ENCODE measurements around the gene RELL1. TPM values are rescaled to one million over a fixed set of nuclear protein-coding genes. Genes with fewer than 3 reads are reported as not detected.

The RELL1 gene
- polyA plus RNA-seq, 4 donors = 0.89 to 23.1 (median 4.2) TPM

GRCh38 chr4:37656649-37657048, 29.5 kb downstream of the RELL1 start:
- no peak overlapping the region for H3K27ac ChIP-seq (ENCODE audit: low read depth in 1 of 3, low read length in 2 of 3)
- peaks cover 0 to 5% (median 3%) of the 10 kb centered on the region in 3 donors for H3K36me3 ChIP-seq (ENCODE audit: control insufficient read depth in 3 of 3, insufficient read depth in 2 of 3, low read depth in 1 of 3, low read length in 3 of 3)
- 93 to 99% (median 99%) methylated on average over 4 of the region's 4 CpGs for WGBS, 3 donors
- H3K4me3 ChIP-seq (ENCODE audit: low read depth in 1 of 3, low read length in 3 of 3) = no peak overlapping the region
- peaks cover 0 to 4% (median 3%) of the 10 kb centered on the region in 3 donors for H3K4me1 ChIP-seq (ENCODE audit: control insufficient read depth in 3 of 3, insufficient read depth in 2 of 3, low read depth in 1 of 3, low read length in 2 of 3)
- H3K9me3 ChIP-seq (ENCODE audit: control insufficient read depth in 2 of 2, insufficient read depth in 1 of 2, low read depth in 1 of 2, low read length in 1 of 2) = peaks cover 0 to 35% of the 10 kb centered on the region in 2 donors
- FAIRE-seq (no peak), DNase-seq (no peak)
- no peaks in the 10 kb centered on the region for H3K27me3 ChIP-seq (ENCODE audit: control insufficient read depth in 3 of 3, insufficient read depth in 3 of 3, low read length in 3 of 3)

GRCh38 chr4:37653601-37654000, 32.6 kb downstream of the RELL1 start:
- H3K36me3 ChIP-seq (ENCODE audit: control insufficient read depth in 3 of 3, insufficient read depth in 2 of 3, low read depth in 1 of 3, low read length in 3 of 3) = peaks cover 0 to 10% (median 3%) of the 10 kb centered on the region in 3 donors
- H3K4me3 ChIP-seq (ENCODE audit: low read depth in 1 of 3, low read length in 3 of 3) = no peak overlapping the region
- peaks cover 0 to 7% (median 5%) of the 10 kb centered on the region in 3 donors for H3K4me1 ChIP-seq (ENCODE audit: control insufficient read depth in 3 of 3, insufficient read depth in 2 of 3, low read depth in 1 of 3, low read length in 2 of 3)
- DNase-seq = no peak
- H3K9me3 ChIP-seq (ENCODE audit: control insufficient read depth in 2 of 2, insufficient read depth in 1 of 2, low read depth in 1 of 2, low read length in 1 of 2) = peaks cover 0 to 35% of the 10 kb centered on the region in 2 donors
- FAIRE-seq = no peak
- no peak overlapping the region for H3K27ac ChIP-seq (ENCODE audit: low read depth in 1 of 3, low read length in 2 of 3)
- 88 to 97% (median 90%) methylated on average over 1 of the region's 1 CpG for WGBS, 3 donors
- H3K27me3 ChIP-seq (ENCODE audit: control insufficient read depth in 3 of 3, insufficient read depth in 3 of 3, low read length in 3 of 3) = no peaks in the 10 kb centered on the region

GRCh38 chr4:37652747-37653527, 33.2 kb downstream of the RELL1 start:
- H3K27me3 ChIP-seq (ENCODE audit: control insufficient read depth in 3 of 3, insufficient read depth in 3 of 3, low read length in 3 of 3) = no peaks in the 10 kb centered on the region
- WGBS, 3 donors = 23 to 69% (median 40%) methylated on average over 4 of the region's 4 CpGs
- H3K9me3 ChIP-seq (ENCODE audit: control insufficient read depth in 2 of 2, insufficient read depth in 1 of 2, low read depth in 1 of 2, low read length in 1 of 2) = peaks cover 0 to 33% of the 10 kb centered on the region in 2 donors
- FAIRE-seq (no peak), DNase-seq (peak; percentile 35 to 53)
- peaks cover 0 to 10% (median 3%) of the 10 kb centered on the region in 3 donors for H3K36me3 ChIP-seq (ENCODE audit: control insufficient read depth in 3 of 3, insufficient read depth in 2 of 3, low read depth in 1 of 3, low read length in 3 of 3)
- peak overlapping the region in 1 of 3 donors; percentile 13 for H3K27ac ChIP-seq (ENCODE audit: low read depth in 1 of 3, low read length in 2 of 3)
- H3K4me3 ChIP-seq (ENCODE audit: low read depth in 1 of 3, low read length in 3 of 3) = no peak overlapping the region
- H3K4me1 ChIP-seq (ENCODE audit: control insufficient read depth in 3 of 3, insufficient read depth in 2 of 3, low read depth in 1 of 3, low read length in 2 of 3) = peaks cover under 1 to 14% (median 5%) of the 10 kb centered on the region in 3 donors

GRCh38 chr4:37651781-37652377, 34.3 kb downstream of the RELL1 start:
- Histone ChIP-seq H3K9me3 (ENCODE audit: control insufficient read depth in 2 of 2, insufficient read depth in 1 of 2, low read depth in 1 of 2, low read length in 1 of 2) (peaks cover 0 to 23% of the 10 kb centered on the region in 2 donors), H3K27me3 (ENCODE audit: control insufficient read depth in 3 of 3, insufficient read depth in 3 of 3, low read length in 3 of 3) (no peaks in the 10 kb centered on the region), H3K4me1 (ENCODE audit: control insufficient read depth in 3 of 3, insufficient read depth in 2 of 3, low read depth in 1 of 3, low read length in 2 of 3) (peaks cover 3 to 16% (median 7%) of the 10 kb centered on the region in 3 donors), H3K36me3 (ENCODE audit: control insufficient read depth in 3 of 3, insufficient read depth in 2 of 3, low read depth in 1 of 3, low read length in 3 of 3) (peaks cover 0 to 12% (median 5%) of the 10 kb centered on the region in 3 donors), H3K4me3 (ENCODE audit: low read depth in 1 of 3, low read length in 3 of 3) (no peak overlapping the region), H3K27ac (ENCODE audit: low read depth in 1 of 3, low read length in 2 of 3) (no peak overlapping the region)
- FAIRE-seq = no peak
- 93 to 96% (median 94%) methylated on average over 13 of the region's 13 CpGs for WGBS, 3 donors
- no peak for DNase-seq

GRCh38 chr4:37650481-37650880, 35.7 kb downstream of the RELL1 start:
- Histone ChIP-seq H3K4me3 (ENCODE audit: low read depth in 1 of 3, low read length in 3 of 3) (no peak overlapping the region), H3K27me3 (ENCODE audit: control insufficient read depth in 3 of 3, insufficient read depth in 3 of 3, low read length in 3 of 3) (no peaks in the 10 kb centered on the region), H3K4me1 (ENCODE audit: control insufficient read depth in 3 of 3, insufficient read depth in 2 of 3, low read depth in 1 of 3, low read length in 2 of 3) (peaks cover 3 to 16% (median 7%) of the 10 kb centered on the region in 3 donors), H3K36me3 (ENCODE audit: control insufficient read depth in 3 of 3, insufficient read depth in 2 of 3, low read depth in 1 of 3, low read length in 3 of 3) (peaks cover 0 to 23% (median 9%) of the 10 kb centered on the region in 3 donors), H3K27ac (ENCODE audit: low read depth in 1 of 3, low read length in 2 of 3) (no peak overlapping the region), H3K9me3 (ENCODE audit: control insufficient read depth in 2 of 2, insufficient read depth in 1 of 2, low read depth in 1 of 2, low read length in 1 of 2) (peaks cover 0 to 11% of the 10 kb centered on the region in 2 donors)
- no peak for DNase-seq
- FAIRE-seq = no peak
- WGBS, 3 donors = 92 to 94% (median 94%) methylated on average over 5 of the region's 5 CpGs

- WGBS, 3 donors = 34 to 74% (median 54%) methylated on average over 11 of the region's 11 CpGs
Measured at GRCh38 chr4:37649268-37649667, 36.9 kb downstream of the RELL1 start.

GRCh38 chr4:37648084-37648817, 37.9 kb downstream of the RELL1 start:
- no peak overlapping the region for H3K4me3 ChIP-seq (ENCODE audit: low read depth in 1 of 3, low read length in 3 of 3)
- 47 to 61% (median 54%) methylated on average over 8 of the region's 8 CpGs for WGBS, 3 donors
- H3K27ac ChIP-seq (ENCODE audit: low read depth in 1 of 3, low read length in 2 of 3) = peak overlapping the region; percentile 30 to 71 (median 57)
- H3K4me1 ChIP-seq (ENCODE audit: control insufficient read depth in 3 of 3, insufficient read depth in 2 of 3, low read depth in 1 of 3, low read length in 2 of 3) = peaks cover 3 to 16% (median 7%) of the 10 kb centered on the region in 3 donors
- H3K9me3 ChIP-seq (ENCODE audit: control insufficient read depth in 2 of 2, insufficient read depth in 1 of 2, low read depth in 1 of 2, low read length in 1 of 2) = no peaks in the 10 kb centered on the region
- H3K36me3 ChIP-seq (ENCODE audit: control insufficient read depth in 3 of 3, insufficient read depth in 2 of 3, low read depth in 1 of 3, low read length in 3 of 3) = peaks cover 0 to 34% (median 9%) of the 10 kb centered on the region in 3 donors
- DNase-seq (peak; percentile 91 to 96), FAIRE-seq (no peak)
- no peaks in the 10 kb centered on the region for H3K27me3 ChIP-seq (ENCODE audit: control insufficient read depth in 3 of 3, insufficient read depth in 3 of 3, low read length in 3 of 3)

More at GRCh38 chr4:37649268-37649667, 36.9 kb downstream of the RELL1 start:
- Histone ChIP-seq H3K4me3 (ENCODE audit: low read depth in 1 of 3, low read length in 3 of 3) (no peak overlapping the region), H3K4me1 (ENCODE audit: control insufficient read depth in 3 of 3, insufficient read depth in 2 of 3, low read depth in 1 of 3, low read length in 2 of 3) (peaks cover 3 to 16% (median 7%) of the 10 kb centered on the region in 3 donors), H3K9me3 (ENCODE audit: control insufficient read depth in 2 of 2, insufficient read depth in 1 of 2, low read depth in 1 of 2, low read length in 1 of 2) (peaks cover 0 to 7% of the 10 kb centered on the region in 2 donors), H3K36me3 (ENCODE audit: control insufficient read depth in 3 of 3, insufficient read depth in 2 of 3, low read depth in 1 of 3, low read length in 3 of 3) (peaks cover 0 to 31% (median 9%) of the 10 kb centered on the region in 3 donors), H3K27ac (ENCODE audit: low read depth in 1 of 3, low read length in 2 of 3) (peak overlapping the region in 2 of 3 donors; percentile 41 to 57), H3K27me3 (ENCODE audit: control insufficient read depth in 3 of 3, insufficient read depth in 3 of 3, low read length in 3 of 3) (no peaks in the 10 kb centered on the region)
- FAIRE-seq = no peak
- DNase-seq = no peak

- no peak overlapping the region for H3K27ac ChIP-seq (ENCODE audit: low read depth in 1 of 3, low read length in 2 of 3)
- peaks cover 0 to 33% (median 9%) of the 10 kb centered on the region in 3 donors for H3K36me3 ChIP-seq (ENCODE audit: control insufficient read depth in 3 of 3, insufficient read depth in 2 of 3, low read depth in 1 of 3, low read length in 3 of 3)
- H3K4me3 ChIP-seq (ENCODE audit: low read depth in 1 of 3, low read length in 3 of 3) = no peak overlapping the region
- DNase-seq (no peak), FAIRE-seq (no peak)
- 80 to 92% (median 88%) methylated on average over 3 of the region's 3 CpGs for WGBS, 3 donors
- H3K9me3 ChIP-seq (ENCODE audit: control insufficient read depth in 2 of 2, insufficient read depth in 1 of 2, low read depth in 1 of 2, low read length in 1 of 2) = no peaks in the 10 kb centered on the region
- peaks cover 7 to 29% (median 8%) of the 10 kb centered on the region in 3 donors for H3K4me1 ChIP-seq (ENCODE audit: control insufficient read depth in 3 of 3, insufficient read depth in 2 of 3, low read depth in 1 of 3, low read length in 2 of 3)
- H3K27me3 ChIP-seq (ENCODE audit: control insufficient read depth in 3 of 3, insufficient read depth in 3 of 3, low read length in 3 of 3) = no peaks in the 10 kb centered on the region
Measured at GRCh38 chr4:37646247-37646646, 39.9 kb downstream of the RELL1 start.

Measured in small intestine (tissue), 7 donors.